Measurements from ENCODE around the gene FARP2. TPM values are rescaled to one million over a fixed set of nuclear protein-coding genes. Genes with fewer than 3 reads are reported as not detected.

Gene FARP2
- total RNA-seq, 1 experiment from 2014 or later = 89.1 TPM

GRCh38 chr2:241502281-241502680 is 146.2 kb downstream of the FARP2 start:
- Histone ChIP-seq H3K27me3 (ENCODE audit: insufficient read depth, low read depth) (no peaks in the 10 kb centered on the region), H3K4me2 (no peak overlapping the region), H4K20me1 (ENCODE audit: insufficient read depth) (peaks cover 48% of the 10 kb centered on the region), H3K79me2 (ENCODE audit: low read depth) (peaks cover 39% of the 10 kb centered on the region), H3K9me3 (ENCODE audit: insufficient read depth, low read depth) (no peaks in the 10 kb centered on the region), H2AFZ (no peak overlapping the region), H3K4me3 (no peak overlapping the region), H3K27ac (no peak overlapping the region), H3F3A (ENCODE audit: insufficient read depth, low read depth) (no peaks in the 10 kb centered on the region), H3K4me1 (replicated peaks; ENCODE audit: insufficient read depth) (peaks cover 9% of the 10 kb centered on the region), H3K9me2 (ENCODE audit: insufficient read depth) (no peaks in the 10 kb centered on the region), H3K36me3 (ENCODE audit: low read depth) (peaks cover 8% of the 10 kb centered on the region; the same call in 1 of the 2 replicates)
- TF ChIP-seq CTCF (conservative IDR thresholded peaks at IDR 0.05) (no peak), EZH2 (IDR thresholded peaks at IDR 0.05; ENCODE audit: low read depth) (no peak)
- DNase-seq = no peak
- intact Hi-C loops (cut with micrococcal nuclease; ENCODE audit: unreplicated experiment) = no loop called here
- POLR2A ChIA-PET (ENCODE audit: unreplicated experiment) = interaction anchor here (0.6 kb wide), 1 partner anchor 54 kb away, joined by 4 read pairs; no protein-coding TSS in a partner anchor
- CTCF ChIA-PET = no interaction called here
- no TSS peak for BruUV-seq (replicated peaks)

- no TSS peak for BruUV-seq (replicated peaks)
- H3K4me2 ChIP-seq = no peak overlapping the region
Observed at GRCh38 chr2:241503776-241504392, 147.8 kb downstream of the FARP2 start.

More at GRCh38 chr2:241503776-241504392, 147.8 kb downstream of the FARP2 start:
- H3F3A ChIP-seq (ENCODE audit: insufficient read depth, low read depth) = no peaks in the 10 kb centered on the region
- POLR2A ChIA-PET (ENCODE audit: unreplicated experiment) = interaction anchor here (0.7 kb wide), 1 partner anchor 9 kb away, joined by 6 read pairs; no protein-coding TSS in a partner anchor
- peaks cover 7% of the 10 kb centered on the region; the same call in 1 of the 2 replicates for H3K36me3 ChIP-seq (ENCODE audit: low read depth)
- peaks cover 45% of the 10 kb centered on the region for H3K79me2 ChIP-seq (ENCODE audit: low read depth)
- no peaks in the 10 kb centered on the region for H3K9me3 ChIP-seq (ENCODE audit: insufficient read depth, low read depth)
- no peak overlapping the region for H3K4me3 ChIP-seq
- H2AFZ ChIP-seq = no peak overlapping the region
- DNase-seq = no peak
- CTCF ChIA-PET = no interaction called here
- intact Hi-C loops (cut with micrococcal nuclease; ENCODE audit: unreplicated experiment) = no loop called here
- no peaks in the 10 kb centered on the region for H3K27me3 ChIP-seq (ENCODE audit: insufficient read depth, low read depth)
- peaks cover 11% of the 10 kb centered on the region for H3K4me1 ChIP-seq (replicated peaks; ENCODE audit: insufficient read depth)
- H4K20me1 ChIP-seq (ENCODE audit: insufficient read depth) = peaks cover 48% of the 10 kb centered on the region
- no peaks in the 10 kb centered on the region for H3K9me2 ChIP-seq (ENCODE audit: insufficient read depth)
- no peak overlapping the region for H3K27ac ChIP-seq
- TF ChIP-seq CTCF (conservative IDR thresholded peaks at IDR 0.05) (no peak), EZH2 (IDR thresholded peaks at IDR 0.05; ENCODE audit: low read depth) (no peak)

Measured in PC-9 (cell line).